Fibroblast of skin of abdomen (primary cell): ENCODE results near the gene RSBN1L.
A peak's percentile ranks its signal among the peaks of the same experiment; 100 is the strongest.
"Not testable (repeated sequence)": the region's sequence is repeated elsewhere in the genome, so short reads cannot be mapped to it uniquely, and the experiment has no call there.

Source experiments
- DNase-seq: peaks from one replicate; pipeline ENCODE4 v3.0.0-alpha.2; 2013

RSBN1L gene

DNA sequence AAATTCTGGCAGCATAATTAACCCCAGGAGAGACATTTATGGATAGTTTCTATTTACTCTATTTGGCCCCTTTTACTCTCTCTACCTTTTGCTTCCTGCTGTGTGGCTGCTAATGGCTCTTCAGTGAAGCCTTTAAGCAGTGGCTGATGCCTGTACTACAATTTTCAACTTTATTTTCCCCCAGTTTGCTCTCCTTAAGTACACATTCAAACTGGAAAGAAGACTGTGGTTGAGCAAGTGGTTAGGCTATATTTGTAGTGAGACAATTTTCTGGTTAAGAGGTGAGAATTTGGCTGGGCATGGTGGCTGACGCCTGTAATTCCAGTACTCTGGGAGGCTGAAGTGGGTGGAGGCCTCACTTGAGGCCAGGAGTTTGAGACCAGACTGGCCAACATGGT, 8.5 kb upstream of the RSBN1L start:
- DNase-seq: no peak

DNA sequence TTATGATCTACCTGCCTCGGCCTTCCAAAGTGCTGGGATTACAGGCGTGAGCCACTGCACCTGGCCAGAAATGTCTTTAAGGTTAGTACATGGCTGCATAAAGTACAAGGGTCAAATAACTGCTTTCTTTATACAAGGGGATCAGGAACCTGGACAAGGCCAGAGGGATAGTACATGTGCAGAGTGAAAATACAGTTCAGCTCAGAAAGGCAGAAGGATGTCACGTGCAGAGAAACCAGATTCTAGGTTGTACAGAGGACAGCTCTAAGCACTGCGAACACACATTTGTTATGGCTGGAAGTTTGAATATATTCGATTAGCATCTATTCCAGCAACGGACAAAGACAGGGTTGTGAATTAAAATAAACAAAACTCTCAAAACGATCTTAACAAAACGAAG, 6.0 kb upstream of the RSBN1L start:
- DNase-seq: no peak

- no peak for DNase-seq
Measured at GRCh38 chr7:77691892-77692491, 4.3 kb upstream of the RSBN1L start.

GRCh38 chr7:77693830-77694583, 2.3 kb upstream of the RSBN1L start:
- no peak for DNase-seq

- peak; percentile 42 for DNase-seq
Measured at GRCh38 chr7:77696643-77697534, 630 bp downstream of the RSBN1L start.

DNA sequence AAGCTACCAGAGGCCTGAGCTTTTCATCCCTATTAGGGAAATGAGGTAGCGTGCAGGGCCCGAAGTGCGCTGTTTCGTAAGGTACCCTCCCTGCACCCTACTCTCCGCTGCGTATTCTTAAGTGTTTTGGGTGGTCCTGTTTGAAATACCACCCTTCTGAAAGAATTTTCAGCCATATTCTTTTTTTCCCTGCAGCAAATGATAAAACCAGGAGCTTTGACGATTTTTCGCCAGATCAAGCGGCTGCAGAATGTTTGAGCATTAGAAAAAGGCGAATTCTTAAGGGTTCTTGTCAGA, 1.2 kb downstream of the RSBN1L start:
- no peak for DNase-seq

DNA sequence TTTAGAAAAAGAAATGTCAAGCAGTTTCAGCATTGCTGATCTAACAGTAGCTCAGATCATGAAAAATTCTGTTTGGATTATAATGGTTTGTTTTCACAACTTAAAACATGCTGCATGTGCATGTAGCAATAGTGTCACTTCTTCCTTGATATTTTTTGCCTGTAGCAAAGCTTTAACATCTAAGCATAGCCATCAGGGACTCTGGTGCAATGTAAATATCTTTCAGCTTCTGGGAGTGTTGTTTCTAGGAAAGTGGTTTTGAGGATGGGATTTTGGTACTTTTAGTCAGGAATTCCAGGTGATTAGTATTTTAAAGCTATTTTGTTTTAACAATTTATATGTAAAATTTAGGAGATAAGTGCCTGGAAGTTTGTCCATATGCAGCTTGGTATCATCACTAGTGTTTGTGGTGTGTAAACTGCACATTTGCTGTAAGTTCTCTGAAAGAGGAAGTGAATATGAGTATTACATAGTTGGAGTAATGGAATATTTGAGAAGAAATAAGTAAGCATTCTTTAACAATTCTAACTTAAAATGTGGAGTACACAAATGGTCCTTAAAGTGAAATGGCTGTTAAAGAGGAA, 1.9 kb downstream of the RSBN1L start:
- no peak for DNase-seq

GRCh38 chr7:77699056-77699455, 2.8 kb downstream of the RSBN1L start:
- DNase-seq: no peak

GRCh38 chr7:77702513-77702912, 6.3 kb downstream of the RSBN1L start:
- peak; percentile 22 for DNase-seq

GRCh38 chr7:77702968-77703472, 6.8 kb downstream of the RSBN1L start:
- DNase-seq: no peak

DNA sequence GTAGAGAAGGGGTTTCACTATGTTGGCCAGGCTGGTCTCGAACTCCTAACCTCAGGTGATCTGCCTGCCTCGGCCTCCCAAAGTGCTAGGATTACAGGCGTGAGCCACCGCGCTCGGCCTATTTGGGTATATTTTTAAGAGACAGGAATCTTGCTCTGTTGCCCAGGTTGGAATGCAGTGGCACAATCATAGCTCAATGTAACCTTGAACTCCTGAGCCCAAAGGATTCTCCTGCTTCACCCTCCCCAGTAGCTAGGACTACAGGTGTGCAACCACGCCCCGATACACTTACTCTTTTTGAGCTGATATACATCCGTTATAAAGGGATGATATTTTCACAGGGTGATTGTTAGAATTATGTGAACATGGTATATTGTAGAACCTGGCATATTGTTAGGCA, 7.4 kb downstream of the RSBN1L start:
- DNase-seq: not testable (repeated sequence)

DNA sequence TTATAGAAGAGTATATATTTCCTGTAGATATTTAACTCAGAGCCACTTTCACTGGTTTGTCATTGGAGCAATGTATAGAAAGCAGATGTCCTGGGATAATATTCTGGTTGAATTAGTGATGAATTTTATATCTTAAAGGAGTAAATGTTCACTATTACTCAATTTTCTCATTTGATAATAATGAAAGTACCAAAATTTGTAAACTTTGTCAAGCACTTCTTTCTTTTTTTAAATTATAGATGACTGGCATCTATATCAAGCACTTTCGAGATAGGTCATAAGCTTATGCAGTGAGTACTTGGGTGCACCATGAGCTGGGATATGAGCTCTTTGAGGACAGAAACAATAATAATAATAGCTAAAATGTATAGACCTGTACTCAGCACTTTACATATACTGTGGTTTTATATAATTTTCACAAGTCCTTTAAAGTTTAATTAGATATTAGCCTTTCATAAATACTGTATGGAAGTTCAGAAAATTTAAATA, 11.3 kb downstream of the RSBN1L start:
- no peak for DNase-seq

DNA sequence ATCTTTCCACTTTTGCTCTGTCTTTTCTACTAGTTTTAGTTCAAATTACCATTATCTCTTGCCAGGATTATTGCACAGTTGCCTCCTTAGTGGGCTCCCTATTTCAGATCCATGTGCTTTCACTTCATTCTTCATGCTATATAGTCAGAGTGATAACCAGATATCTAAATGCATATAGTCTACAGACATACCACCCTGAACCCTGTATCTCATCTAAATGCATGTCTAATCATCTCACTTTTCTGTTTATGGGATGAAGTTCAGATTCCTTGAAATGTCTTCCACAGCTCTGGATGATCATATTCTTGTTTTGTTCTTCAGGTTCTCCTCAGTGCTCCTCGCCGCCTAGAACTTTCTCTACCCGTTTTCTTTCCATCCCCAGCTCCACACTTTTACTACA, 13.8 kb downstream of the RSBN1L start:
- no peak for DNase-seq

DNA sequence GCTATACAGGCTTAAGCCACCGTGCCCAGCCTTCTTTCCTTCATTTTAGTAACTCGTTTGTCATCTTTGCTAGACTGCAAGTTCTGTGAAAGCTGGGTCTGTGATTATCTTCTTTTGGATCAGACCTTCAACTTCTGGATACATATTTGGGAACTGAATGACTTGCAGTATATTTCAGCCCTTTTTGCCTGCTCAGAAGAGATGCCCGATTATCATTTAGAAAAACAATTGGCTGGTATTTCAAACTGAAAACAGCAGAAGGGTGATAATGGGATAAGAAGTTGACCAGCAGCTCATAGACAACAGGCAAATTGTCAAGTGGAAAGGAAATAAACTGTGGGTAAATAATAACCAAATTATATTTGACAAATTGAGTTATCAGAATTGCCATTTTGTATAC, 14.6 kb downstream of the RSBN1L start:
- DNase-seq: no peak

- DNase-seq: no peak
Measured at GRCh38 chr7:77714195-77714594, 17.9 kb downstream of the RSBN1L start.

DNA sequence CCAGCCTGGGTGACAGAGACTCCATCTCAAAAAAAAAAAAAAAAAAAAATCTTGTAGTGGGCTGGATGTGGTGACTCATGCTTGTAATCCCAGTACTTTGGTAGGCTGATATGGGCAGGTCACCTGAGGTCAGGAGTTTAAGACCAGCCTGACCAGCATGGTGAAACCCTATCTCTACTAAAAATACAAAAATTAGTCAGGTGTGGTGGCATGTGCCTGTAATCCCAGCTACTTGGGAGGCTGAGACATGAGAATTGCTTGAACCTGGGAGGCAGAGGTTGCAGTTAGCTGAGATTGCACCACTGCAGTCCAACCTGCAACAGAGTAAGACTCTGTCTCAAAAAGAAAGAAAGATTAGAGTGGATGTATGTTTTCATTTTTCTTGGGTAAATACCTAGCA, 18.7 kb downstream of the RSBN1L start:
- not testable (repeated sequence) for DNase-seq

DNA sequence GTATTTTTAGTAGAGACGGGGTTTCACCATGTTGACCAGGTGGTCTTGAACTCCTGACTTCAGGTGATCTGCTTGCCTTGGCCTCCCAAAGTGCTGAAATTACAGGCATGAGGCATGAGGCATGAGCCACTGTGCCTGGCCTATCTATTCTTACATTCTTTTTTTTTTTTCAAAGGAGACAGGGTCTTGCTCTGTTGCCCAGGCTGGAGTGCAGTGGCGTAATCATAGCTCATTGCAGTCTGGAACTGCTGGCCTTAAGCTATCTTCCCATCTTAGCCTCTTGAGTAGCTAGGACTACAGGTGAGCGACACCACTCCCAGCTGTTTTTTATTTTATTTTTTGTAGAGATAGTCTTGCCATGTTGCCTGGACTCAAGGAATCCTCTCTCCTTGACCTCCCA, 20.5 kb downstream of the RSBN1L start:
- DNase-seq: no peak

- DNase-seq: not testable (repeated sequence)
Measured at GRCh38 chr7:77717566-77717965, 21.3 kb downstream of the RSBN1L start.

GRCh38 chr7:77727527-77727926, 31.3 kb downstream of the RSBN1L start:
- DNase-seq: no peak

DNA sequence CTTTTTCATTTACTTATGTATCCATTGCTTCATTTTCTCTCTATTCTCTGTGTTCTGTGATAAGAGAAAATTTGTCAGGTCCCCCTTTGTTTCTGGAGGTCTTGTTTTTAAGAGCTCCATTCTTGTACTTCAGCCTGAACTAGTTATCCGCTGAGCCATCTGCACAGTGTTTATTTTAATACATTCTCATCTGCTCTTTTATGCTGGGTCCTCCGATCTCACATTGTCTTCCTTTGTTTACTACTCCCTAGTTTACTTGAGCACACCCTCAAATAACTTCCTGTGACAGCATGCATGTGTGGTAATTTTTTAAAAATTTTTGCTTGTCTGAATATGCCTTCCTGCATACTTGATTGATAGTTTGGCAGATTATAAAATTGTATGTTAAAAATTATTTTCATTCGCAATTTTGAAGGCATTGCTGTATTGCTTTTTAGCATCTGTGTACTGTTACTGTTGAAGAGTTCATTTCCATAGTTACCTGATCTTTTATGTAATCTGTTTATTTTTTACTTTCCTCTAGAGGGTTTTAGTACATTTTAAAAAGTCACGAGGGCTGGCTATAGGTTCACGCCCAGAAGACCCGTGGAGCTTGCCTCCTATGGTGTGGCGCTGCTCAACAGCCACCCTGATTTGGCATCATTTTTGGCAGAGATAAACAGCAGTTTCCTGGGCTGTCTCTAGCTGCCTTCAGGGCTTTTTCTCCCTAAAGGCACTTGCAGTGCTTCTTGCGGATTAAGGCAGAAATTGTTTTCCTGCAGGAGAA, 31.9 kb downstream of the RSBN1L start:
- no peak for DNase-seq

DNA sequence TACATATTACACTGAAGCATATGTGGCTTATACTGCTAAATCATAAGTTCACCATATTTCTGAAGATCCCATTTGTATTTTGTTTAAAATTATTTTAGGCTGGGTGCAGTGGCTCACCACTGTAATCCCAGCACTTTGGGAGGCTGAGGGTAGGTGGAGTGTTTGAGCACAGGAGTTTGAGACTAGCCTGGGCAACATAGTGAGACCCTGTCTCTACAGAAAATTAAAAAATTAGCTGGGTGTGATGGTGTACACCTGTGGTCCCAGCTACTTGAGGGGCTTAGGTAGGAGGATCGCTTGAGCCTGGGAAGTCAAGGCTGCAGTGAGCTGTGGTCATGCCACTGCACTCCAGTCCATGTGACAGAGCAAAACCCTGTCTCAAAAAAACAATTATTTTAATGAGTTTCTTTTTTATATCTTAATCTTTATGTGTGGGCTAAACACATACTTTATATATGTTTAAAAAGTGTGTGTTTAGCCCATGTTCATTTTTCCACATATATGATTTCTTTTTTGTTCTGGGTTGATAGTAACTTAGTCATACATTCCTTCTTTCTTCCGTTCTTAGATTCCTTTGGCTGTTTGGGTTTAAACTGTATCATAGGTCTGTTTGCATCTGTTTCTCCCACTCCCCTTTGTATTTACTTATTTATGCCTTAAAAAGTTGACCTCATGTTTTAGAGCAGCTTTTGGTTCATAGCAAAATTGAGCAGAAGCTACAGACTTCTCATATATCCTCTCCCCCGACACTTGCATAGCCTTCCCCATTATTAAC, 33.5 kb downstream of the RSBN1L start:
- no peak for DNase-seq
